Stimulated activated CD8-positive, alpha-beta memory T cell treated with anti-CD3 and anti-CD28 coated beads, Interleukin-4, amount 100 ng/mL, for 24 hours (primary cell): Measurements from ENCODE around the gene RAD51AP1.

ENCODE experiments used
- DNase-seq: peaks from one replicate; pipeline ENCODE4 v3.0.0-alpha.2; 2020; ENCODE audit warnings: low read depth

The RAD51AP1 gene

DNA sequence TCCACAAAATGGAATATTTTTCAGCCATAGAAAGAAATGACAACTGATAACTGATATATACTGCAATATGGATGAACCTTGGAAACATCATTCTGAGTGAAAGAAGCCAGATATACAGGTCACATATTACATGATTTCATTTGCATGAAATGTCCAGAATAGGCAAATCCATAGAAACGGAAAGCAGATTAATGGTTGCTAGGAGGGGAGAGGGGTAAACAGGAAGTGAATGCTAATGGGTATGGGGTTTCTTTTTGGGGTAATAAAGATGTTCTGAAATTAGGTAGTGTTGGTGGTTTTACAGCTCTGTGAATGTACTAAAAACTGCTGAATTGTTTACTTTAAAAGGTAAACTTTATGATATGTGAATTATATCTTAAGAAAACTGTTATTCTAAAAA lies 6.5 kb downstream of the RAD51AP1 start:
- DNase-seq = no peak

DNA sequence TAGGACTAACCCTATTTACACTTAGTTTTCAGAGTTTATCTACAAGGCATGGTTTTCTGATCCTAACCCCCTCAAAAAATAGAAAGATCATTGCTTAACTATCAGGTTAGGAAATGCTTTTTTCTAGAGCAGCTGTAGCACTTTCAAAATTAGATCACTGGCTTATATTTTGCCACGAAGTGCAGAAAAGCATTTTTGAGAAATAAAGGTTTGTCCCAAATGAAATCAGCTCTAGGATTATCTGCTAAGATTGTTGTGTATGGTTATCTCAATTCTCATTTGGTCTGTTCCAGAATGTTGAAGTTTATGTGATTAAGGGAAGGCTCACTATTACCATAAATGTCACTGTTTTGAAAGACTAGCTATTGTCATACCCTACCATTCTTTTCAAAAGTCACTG lies 13.5 kb downstream of the RAD51AP1 start:
- DNase-seq = no peak

DNA sequence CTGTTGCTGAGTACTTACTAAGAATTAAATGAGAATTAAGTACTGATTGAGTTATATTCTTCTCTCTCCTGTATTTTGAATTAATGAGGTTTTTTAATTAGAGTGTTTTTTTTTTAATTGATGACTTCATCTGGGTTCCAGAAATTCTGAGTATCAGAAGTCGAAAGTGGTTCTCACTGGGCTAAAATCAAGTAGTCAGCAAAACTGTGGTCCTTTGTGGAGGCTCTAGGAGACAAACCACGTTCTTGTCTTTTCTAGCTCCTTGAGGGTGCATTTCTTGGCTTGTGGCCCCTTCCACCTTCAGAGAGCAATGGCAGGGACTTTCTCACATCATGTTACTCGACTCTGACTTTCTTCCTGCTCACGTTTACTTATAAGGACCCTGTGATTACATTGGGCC lies 15.3 kb downstream of the RAD51AP1 start:
- DNase-seq = no peak

DNA sequence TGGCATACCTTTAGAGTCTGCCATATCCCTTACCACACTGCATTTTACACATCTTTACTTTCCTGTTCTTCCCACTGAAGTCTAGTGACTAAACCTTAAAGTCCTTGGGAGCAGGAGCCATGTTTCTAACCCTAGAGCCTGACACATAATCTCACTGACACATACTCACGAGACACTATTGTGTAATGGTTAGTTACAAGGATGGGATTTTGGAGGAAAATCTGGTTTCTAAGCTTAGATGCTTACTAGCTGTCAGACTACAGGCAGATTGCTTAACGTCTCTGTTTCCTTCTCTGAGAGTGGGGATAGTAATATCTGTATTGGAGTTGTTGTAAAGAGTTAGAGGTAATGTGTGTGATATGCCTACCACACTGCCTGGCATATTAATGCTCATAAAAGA lies 17.1 kb downstream of the RAD51AP1 start:
- DNase-seq = no peak

DNA sequence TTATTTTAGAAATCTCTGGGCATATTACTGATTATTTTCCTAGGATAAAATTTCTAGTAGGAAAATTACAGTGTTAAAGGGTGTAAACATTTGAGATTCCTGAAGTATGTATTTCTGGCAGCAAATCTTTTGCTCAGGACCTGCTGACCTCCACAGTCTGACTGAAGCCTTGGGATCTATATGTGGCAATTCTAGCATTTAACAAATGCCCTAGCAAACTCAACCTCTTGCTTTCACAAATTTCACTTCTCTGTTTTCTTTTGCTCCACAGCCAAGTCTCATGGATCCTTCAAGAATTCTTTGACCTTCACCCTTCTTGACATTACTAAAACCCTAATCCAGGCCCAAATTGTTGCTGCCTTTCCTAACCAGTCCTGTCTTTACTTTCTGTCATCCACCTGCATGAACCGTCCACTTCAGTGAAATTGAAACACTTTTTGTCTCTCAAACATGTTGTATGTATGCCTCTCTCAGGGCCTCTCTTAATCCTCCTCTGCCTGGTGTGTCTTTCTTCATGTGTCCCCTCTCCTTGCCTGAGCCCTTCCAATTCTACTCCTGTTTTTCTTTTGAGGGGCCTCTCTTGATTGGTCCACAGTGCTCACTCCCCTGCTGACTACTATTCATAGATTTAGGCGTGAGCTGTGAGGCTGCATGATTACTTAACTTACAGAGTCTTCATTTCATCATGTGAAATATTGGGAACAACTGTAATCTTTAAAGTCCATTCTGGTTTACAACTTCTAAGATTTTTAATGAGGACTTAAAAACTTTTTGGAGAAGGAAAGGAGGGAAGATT lies 18.2 kb downstream of the RAD51AP1 start:
- DNase-seq = no peak

DNA sequence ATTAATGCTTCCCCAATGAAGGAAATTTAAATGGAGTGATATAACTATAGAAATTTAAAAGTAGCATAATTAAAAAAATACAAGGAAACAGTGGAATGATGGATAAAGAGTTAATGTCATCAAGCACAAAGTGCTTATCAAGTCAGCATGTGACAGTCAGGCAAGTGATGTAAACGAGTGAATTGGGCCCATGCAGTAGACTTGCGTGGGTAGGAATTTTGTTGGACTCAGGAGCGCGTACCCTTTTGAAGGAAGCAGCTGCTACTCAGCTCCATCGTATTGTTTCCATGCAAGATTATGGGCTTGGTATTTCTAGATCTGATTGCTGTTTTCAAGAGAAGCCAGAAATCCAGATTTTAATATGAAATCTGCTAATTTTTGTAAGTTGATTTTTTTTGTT lies 18.9 kb downstream of the RAD51AP1 start:
- DNase-seq = no peak

DNA sequence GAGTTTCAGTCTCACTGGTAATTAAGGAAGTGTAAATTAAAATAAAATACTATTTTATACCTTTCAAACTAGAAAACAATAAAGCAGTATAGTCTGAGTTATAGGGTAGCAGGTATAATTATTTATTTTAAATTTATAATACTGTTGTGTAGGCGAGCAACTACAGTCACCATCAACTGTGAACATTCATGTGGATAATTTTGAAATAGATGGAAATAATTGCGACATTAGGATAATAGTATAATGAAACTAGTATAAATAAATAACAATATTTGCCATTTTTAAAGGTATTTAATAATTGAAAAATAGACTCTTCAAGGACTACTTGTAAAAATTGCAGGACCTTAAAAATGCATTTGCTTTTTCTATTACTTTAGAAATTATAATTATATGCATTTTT lies 19.5 kb downstream of the RAD51AP1 start:
- no peak for DNase-seq

DNA sequence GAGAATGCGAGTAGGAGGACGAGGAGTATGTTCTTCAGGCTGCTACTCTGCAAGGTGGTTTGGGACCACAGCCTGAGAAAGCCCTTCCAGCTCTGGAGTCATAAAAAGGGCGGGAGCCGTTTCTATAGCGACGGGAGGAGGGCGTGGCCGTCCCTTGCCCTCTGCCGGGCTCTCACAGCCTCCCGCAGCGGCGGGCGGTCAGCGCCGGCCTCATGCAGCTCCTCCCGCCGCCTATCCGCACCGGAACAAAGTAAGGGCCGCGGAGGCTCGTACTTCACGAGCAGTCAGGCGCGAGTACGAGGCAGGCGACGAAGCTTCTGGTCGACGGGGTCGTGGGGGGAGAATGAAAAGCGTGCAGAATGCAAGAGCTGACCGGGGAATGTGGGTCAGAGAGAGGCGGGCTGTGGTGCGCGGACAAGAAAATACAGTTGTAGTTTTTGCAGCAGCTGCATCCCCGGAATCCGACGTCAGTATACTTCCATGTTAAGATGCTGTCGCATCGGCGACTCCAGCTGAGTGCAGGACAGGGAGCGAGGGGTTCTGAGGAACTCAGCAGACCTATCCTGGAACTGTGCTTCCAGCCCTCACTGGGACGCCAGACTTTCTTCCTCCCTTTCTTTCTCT lies 23.5 kb downstream of the RAD51AP1 start, which contains the start of gene DYRK4:
DYRK4 (plus strand) TSS at position 175 of the 624 bp plus-strand sequence; CDS start at position 213, 38 bp downstream.
- no peak for DNase-seq

DNA sequence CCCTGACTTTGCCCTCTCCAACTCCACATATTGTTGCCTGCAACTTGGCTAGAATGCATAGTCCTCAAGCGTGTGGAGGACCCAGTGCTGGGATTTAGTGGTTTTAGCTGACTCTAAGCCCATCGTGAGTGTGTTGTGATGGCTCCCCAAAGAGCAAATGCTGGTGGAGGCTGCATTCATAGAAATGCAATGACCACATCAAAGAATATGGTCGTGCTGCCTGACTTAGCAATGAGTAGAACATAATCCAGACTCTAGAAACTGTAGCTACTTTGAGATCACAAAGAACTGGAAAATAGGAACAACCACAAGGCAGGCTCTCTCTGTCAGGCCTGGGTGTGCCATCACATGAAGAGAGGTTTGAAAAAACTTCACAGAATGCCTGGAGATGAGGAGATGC lies 24.6 kb downstream of the RAD51AP1 start:
- DNase-seq = no peak

DNA sequence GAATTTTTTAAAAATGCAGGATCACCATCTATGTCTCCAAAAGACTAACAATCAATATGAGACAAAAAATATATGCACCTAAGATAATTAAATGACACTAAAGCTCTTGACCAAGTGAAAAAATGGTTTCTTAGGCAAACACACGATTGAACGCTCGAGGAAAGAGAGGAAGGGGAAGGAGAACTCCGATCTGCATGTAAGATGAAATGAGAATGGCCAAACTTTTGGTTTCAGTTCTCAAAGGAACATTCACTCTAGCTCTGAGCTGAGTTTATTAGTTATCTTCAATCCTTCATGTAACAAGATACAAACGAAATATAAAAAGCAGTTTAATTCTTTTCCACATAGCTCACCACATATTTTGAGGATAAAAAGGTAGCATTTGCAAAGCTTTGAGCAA lies 26.1 kb downstream of the RAD51AP1 start:
- DNase-seq = no peak

DNA sequence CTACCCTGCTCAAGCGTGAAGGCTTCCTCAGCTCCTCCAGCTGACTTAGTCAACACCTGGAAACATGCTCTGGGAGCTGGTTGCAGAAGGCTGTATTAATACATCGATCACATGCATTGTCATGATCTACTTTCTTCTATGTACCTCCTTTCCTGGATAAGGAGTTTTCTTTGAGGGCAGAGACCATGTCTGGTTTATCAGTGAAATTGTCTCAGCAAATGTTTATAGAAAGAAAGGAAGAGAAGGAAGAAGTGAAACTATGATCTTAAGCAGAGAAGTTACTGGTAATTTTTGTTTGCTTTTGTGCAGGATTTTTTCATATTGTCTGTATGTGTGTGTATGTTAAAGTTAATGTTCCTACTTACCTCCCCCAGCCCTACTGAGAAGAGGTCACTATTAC lies 27.8 kb downstream of the RAD51AP1 start:
- no peak for DNase-seq

DNA sequence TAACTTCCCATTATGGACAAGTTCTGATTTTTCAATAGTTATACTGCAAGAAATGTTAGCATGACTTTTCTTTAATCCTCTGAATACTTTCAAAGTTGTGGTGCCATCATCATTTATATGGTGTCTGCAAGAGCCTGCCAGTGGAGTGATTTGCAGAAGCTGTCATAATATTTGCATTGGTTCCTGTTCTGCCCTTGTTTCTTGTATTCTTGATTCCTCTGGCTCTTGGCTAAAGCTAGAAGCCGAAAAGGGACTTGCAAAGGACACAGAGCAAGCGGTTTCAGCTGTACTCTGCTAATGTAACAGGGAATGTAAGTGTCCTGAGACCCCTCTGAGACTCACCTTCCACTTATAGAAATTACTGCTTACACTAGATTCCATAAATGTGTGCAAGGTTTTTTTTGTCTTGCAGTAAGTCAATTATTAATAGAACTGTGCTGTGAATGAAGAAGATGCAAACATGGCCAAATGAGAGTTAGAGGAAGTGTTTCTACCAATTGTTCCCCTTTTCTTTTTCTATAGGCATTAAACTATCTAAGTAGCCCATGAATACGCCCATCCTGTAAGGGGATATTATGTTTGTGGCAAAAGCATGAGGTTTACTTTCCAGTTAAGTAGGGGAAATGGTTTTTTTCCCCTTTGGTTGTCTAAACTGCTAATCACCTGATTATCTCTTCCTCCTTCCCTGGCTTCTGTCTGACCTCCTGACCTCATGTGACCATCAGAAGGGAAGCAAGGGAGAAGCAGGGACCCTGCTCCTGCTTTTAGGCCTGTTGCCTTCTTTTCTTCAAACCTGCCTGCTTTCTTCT lies 28.6 kb downstream of the RAD51AP1 start:
- no peak for DNase-seq

DNA sequence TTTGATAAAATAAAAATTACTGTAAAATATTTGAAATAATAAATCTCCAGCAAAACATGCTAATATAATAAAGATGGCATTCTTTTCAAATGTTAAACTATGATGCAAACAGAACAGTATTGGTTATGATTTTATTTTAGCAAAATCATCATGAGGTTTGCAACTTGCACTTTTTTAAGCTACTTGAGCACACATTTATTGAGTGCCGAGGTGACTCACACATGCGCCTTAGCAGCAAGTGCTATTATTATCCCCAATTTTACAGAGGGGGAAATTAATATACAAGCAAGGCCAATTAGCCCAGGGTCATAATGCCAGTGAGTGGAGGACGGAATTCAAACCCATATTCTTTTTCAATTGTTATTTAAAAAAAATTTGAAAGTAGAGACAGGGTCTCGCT lies 30.6 kb downstream of the RAD51AP1 start:
- no peak for DNase-seq

DNA sequence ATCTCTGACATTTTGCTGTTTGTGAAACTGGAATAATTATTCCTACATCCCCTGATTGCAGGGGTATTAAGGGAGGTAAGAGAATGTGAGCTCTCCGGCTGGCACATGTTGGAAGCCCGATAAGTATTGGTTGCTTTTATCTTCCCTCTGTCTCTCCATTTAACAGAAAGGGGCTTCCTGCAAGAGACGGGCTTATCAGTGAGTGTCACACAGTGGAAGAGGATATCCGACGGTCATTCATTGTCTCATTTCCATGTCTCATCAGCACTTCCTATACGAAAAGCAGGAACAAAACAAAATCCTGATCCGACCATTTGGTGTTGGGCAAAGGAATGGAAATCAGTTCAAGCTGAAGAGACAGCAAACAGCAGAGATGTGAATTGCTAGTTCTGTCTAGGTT lies 34.0 kb downstream of the RAD51AP1 start:
- DNase-seq = no peak

DNA sequence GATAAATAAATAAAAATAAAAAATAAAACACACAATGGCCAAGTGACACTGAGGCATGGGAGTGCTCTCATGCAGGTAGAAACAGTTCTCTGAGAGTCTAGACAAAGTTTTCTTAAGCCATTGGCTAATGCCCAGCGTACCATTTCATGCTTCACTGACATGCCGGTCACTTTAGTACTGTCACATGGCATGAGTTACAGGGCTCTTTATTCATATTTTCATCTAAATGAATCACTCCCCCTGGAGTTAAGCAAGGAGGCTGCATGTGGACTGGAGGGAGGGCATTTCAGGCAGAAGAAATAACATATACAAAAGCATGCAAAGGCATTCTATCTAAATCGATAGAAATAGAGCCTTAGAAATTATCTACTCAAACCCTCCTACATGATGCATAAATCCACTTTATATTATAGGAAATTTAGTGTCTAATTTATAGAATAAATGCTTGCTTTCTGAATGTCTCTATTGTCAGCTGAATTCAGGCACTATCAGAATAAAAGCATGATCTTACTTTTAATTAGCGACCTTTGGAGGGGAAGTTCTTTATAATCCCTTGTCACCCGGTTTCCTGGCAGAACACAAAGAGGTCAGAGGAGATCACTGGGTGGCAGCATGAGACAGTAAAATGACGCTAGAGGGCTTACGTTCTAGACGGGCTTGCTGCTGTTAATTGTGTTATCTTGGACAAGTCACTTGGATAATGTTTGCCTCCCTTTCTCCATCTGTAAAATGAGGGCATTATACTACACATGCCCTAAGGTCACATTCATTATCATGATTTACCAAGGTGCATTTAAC lies 40.8 kb downstream of the RAD51AP1 start:
- DNase-seq = no peak

DNA sequence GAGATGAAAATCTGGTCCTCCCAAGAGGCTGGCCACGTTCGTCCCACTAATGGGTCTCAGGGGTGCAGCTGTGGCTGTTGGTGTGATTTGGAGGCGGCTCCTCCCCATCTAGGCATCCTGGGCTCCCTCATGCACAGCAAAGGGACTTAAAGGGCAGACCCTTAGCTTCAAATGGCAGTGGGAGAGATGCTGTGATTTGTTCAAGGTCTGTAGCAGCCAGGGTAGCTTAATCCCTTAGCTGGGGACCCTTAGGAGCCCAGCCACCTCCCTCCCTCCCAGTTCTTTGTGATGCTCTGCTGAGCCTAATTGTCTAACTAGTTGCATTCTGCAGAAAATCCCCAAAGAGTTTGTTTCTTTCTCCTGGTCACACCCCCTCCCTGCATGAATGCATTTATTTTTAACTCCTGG lies 41.6 kb downstream of the RAD51AP1 start:
- DNase-seq = no peak

DNA sequence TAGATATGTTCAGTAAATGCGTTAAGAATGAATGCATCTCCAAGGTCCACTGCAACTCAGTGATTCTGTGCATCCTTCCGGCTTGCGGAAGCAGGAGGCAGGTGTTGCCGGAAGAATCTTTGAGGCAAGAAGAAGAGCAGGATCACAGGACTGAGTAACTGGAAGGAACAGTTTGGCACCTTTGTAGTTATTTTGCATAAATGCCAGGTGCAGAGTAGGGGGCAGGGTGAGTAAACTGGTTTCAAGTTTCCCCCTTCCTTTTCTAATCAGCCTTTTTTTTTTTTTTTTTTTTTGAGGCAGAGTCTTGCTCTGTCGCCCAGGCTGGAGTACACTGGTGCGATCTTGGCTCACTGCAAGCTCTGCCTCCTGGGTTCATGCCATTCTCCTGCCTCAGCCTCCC lies 45.6 kb downstream of the RAD51AP1 start:
- DNase-seq = no peak

DNA sequence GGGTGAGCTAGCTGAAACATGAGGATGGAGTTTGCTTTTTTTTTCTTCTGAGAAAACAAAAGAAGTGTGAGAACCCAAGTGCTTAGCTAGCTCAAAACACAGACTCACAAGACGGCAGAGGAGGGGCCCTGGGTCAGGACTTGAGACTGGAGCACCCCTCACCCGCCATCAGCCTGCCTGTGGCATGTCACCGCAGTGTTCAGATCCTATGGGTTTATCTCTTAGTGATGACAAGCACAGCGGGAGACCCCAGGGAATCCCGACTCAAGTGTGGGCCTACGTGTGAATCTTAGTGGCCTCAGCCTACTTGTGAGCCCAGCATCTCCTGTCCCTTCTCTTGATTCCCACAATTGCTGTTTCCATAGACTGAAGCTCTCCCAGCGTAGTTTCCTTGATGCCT lies 46.2 kb downstream of the RAD51AP1 start:
- DNase-seq = no peak

DNA sequence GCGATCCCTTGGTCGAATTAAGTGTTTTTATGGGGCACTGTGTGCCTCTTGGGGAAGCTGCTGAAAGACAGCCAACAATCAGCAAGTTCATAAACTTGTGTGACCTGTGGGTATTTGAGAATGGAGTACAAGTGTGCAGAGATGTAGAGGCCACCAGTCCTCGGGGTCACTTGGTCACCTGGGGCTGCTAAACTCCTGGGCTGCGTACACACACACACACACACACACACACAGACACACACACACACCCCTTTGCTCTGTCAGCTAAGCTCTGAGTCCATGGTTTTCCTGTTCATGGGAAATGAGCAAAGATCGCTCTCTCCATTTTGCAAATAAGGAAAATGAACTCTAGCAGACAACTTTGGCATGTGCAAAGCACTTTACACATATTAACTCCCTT lies 47.8 kb downstream of the RAD51AP1 start:
- no peak for DNase-seq

DNA sequence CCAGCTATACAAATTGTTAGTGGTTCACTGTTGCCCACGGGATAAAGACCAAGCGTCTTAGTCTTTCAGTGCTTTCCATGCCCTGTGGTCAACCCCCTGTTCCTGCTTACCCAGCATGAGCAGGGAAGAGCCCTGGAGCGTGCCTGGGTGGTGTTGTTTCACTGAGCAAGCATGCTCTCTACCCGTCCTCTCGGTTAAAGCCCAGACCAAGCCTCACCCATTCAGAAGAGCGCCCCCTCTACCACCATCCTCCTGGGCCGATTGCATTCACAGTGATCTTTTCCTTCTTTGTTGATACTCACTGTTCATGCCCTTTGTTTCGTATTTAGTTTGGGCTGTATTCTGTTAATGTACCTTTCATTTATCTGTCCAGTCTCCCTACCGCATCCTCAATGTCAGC lies 48.4 kb downstream of the RAD51AP1 start:
- DNase-seq = no peak

DNA sequence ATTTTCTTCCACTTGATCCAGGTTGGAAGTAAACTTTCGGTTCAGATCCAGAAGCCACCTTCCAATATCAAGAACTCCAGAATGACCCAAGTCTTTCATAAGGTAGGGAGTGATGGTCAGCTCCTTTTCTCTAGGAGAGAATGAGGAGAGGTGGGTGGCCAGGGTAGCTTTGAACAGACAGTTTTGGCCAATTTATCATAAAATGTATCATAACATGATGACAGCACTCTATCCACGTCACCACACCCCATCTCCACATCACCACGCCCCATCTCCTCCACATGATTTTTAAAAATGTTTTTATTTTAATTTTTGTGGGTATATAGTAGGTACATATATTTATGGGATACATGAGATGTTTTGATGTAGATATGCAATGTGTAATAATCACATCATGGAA lies 50.2 kb downstream of the RAD51AP1 start:
- DNase-seq = no peak

DNA sequence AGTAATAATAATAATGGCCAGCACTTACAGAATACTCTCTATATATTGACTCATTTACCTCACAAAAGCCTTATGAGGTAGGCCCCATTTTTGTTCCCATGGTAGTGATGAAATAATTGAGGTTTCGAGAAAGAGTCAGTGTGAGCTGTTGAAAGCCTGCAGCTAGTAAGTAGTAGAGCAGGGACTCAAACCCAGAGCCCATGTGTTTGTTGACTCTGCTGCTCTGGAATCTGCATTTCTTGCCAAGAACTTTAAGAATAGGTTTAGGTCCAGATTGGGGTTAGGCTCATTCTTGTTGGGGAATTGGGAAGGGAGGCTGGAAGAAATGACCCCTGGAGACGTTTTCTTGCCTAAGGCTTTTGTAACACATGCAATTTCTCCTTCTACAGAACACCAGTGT lies 51.3 kb downstream of the RAD51AP1 start:
- no peak for DNase-seq
